NCI-H510A (cell line): ENCODE measurements around the gene TMUB2.

Experiments used
- DNase-seq: peaks from one replicate; lab custom pipeline; 2025; lab: John Stamatoyannopoulos, UW

Gene TMUB2

GRCh38 chr17:44203731-44204440 is 17.1 kb downstream of the TMUB2 start:
- DNase-seq: peak; percentile 38

GRCh38 chr17:44204441-44204882 is 17.7 kb downstream of the TMUB2 start:
- DNase-seq: no peak

- DNase-seq: no peak
Measured at GRCh38 chr17:44205962-44206824, 19.4 kb downstream of the TMUB2 start.

- DNase-seq: no peak
Measured at GRCh38 chr17:44206825-44207155, 20.0 kb downstream of the TMUB2 start.

- DNase-seq: no peak
Measured at GRCh38 chr17:44207319-44207718, 20.5 kb downstream of the TMUB2 start.

GRCh38 chr17:44207743-44208142 is 21.0 kb downstream of the TMUB2 start:
- DNase-seq: no peak

- no peak for DNase-seq
Measured at GRCh38 chr17:44209786-44210341, 23.1 kb downstream of the TMUB2 start.

- peak; percentile 76 for DNase-seq
Measured at GRCh38 chr17:44210342-44211192, 23.8 kb downstream of the TMUB2 start.

GRCh38 chr17:44211281-44212265 is 24.8 kb downstream of the TMUB2 start:
- no peak for DNase-seq

- DNase-seq: no peak
Measured at GRCh38 chr17:44212507-44213402, 26.0 kb downstream of the TMUB2 start.

- no peak for DNase-seq
Measured at GRCh38 chr17:44213403-44214229, 26.8 kb downstream of the TMUB2 start.

- DNase-seq: no peak
Measured at GRCh38 chr17:44214230-44214494, 27.4 kb downstream of the TMUB2 start.

- DNase-seq: no peak
Measured at GRCh38 chr17:44214896-44215295, 28.1 kb downstream of the TMUB2 start.

- no peak for DNase-seq
Measured at GRCh38 chr17:44216173-44216572, 29.4 kb downstream of the TMUB2 start.

GRCh38 chr17:44216694-44217093 is 29.9 kb downstream of the TMUB2 start:
- DNase-seq: no peak

GRCh38 chr17:44217738-44218343 is 31.1 kb downstream of the TMUB2 start:
- DNase-seq: no peak

GRCh38 chr17:44218344-44219107 is 31.8 kb downstream of the TMUB2 start:
- DNase-seq: peak; percentile 84

GRCh38 chr17:44219108-44219615 is 32.4 kb downstream of the TMUB2 start:
- DNase-seq: peak; percentile 40
